ENCODE results near the gene USP10. TPM values are rescaled to one million over a fixed set of nuclear protein-coding genes. Genes with fewer than 3 reads are reported as not detected.

The USP10 gene
- total RNA-seq, 1 experiment from 2014 or later: 50.4 TPM

GRCh38 chr16:84795329-84796053 lies 95.7 kb downstream of the USP10 start:
- ChIA-PET POLR2A (ENCODE audit: unreplicated experiment) (no interaction called here), CTCF (no interaction called here)
- no peak for ATAC-seq
- Histone ChIP-seq H2AFZ (ENCODE audit: low read length) (no peak overlapping the region), H3K4me1 (ENCODE audit: insufficient read depth, low read length) (no peaks in the 10 kb centered on the region), H3F3A (ENCODE audit: low read length, unreplicated experiment) (no peaks in the 10 kb centered on the region), H3K4me2 (ENCODE audit: low read length) (no peak overlapping the region), H3K79me2 (ENCODE audit: low read length) (no peaks in the 10 kb centered on the region), H3K27me3 (ENCODE audit: low read length) (no peaks in the 10 kb centered on the region), H3K36me3 (ENCODE audit: low read depth, low read length) (no peaks in the 10 kb centered on the region), H3K4me3 (ENCODE audit: low read length) (no peak overlapping the region), H4K20me1 (ENCODE audit: low read length) (no peaks in the 10 kb centered on the region), H3K9me2 (replicated peaks; ENCODE audit: low read length) (no peaks in the 10 kb centered on the region), H3K9ac (ENCODE audit: low read length) (no peak overlapping the region), H3K9me3 (ENCODE audit: low read length) (no peaks in the 10 kb centered on the region), H3K27ac (ENCODE audit: low read length) (no peak overlapping the region)
- intact Hi-C loops (cut with micrococcal nuclease): no loop called here
- no TSS peak for BruUV-seq (replicated peaks)
- TF ChIP-seq CTCF (conservative IDR thresholded peaks at IDR 0.05; ENCODE audit: low read depth, low read length): no peak
- TF ChIP-seq EZH2phosphoT487 (IDR thresholded peaks at IDR 0.05; ENCODE audit: borderline replicate concordance, low read length): no peak
- TF ChIP-seq EZH2 (IDR thresholded peaks at IDR 0.05; ENCODE audit: low read length, unreplicated experiment): no peak
- DNase-seq: no peak

- H3K27me3 ChIP-seq (ENCODE audit: low read length): no peaks in the 10 kb centered on the region
- no peak overlapping the region for H3K27ac ChIP-seq (ENCODE audit: low read length)
- no peaks in the 10 kb centered on the region for H3F3A ChIP-seq (ENCODE audit: low read length, unreplicated experiment)
- H3K36me3 ChIP-seq (ENCODE audit: low read depth, low read length): no peaks in the 10 kb centered on the region
- no peak overlapping the region for H3K9ac ChIP-seq (ENCODE audit: low read length)
- no peak overlapping the region for H3K4me2 ChIP-seq (ENCODE audit: low read length)
- H3K9me2 ChIP-seq (replicated peaks; ENCODE audit: low read length): no peaks in the 10 kb centered on the region
- DNase-seq: no peak
- no peak overlapping the region for H2AFZ ChIP-seq (ENCODE audit: low read length)
- TF ChIP-seq EZH2phosphoT487 (IDR thresholded peaks at IDR 0.05; ENCODE audit: borderline replicate concordance, low read length): no peak
- H4K20me1 ChIP-seq (ENCODE audit: low read length): no peaks in the 10 kb centered on the region
- ChIA-PET CTCF (no interaction called here), POLR2A (ENCODE audit: unreplicated experiment) (no interaction called here)
- BruUV-seq (replicated peaks): no TSS peak
- no peaks in the 10 kb centered on the region for H3K4me1 ChIP-seq (ENCODE audit: insufficient read depth, low read length)
- no peak overlapping the region for H3K4me3 ChIP-seq (ENCODE audit: low read length)
- no peaks in the 10 kb centered on the region for H3K9me3 ChIP-seq (ENCODE audit: low read length)
- intact Hi-C loops (cut with micrococcal nuclease): no loop called here
- H3K79me2 ChIP-seq (ENCODE audit: low read length): no peaks in the 10 kb centered on the region
- no peak for ATAC-seq
Measured at GRCh38 chr16:84800158-84800978, 100.6 kb downstream of the USP10 start.

GRCh38 chr16:84803146-84803545 lies 103.3 kb downstream of the USP10 start:
- no peaks in the 10 kb centered on the region for H3K9me2 ChIP-seq (replicated peaks; ENCODE audit: low read length)
- no peak for ATAC-seq
- H3K9me3 ChIP-seq (ENCODE audit: low read length): no peaks in the 10 kb centered on the region
- no peaks in the 10 kb centered on the region for H4K20me1 ChIP-seq (ENCODE audit: low read length)
- no peaks in the 10 kb centered on the region for H3F3A ChIP-seq (ENCODE audit: low read length, unreplicated experiment)
- H3K4me3 ChIP-seq (ENCODE audit: low read length): no peak overlapping the region
- H3K4me2 ChIP-seq (ENCODE audit: low read length): no peak overlapping the region
- intact Hi-C loops (cut with micrococcal nuclease): no loop called here
- no peak overlapping the region for H3K9ac ChIP-seq (ENCODE audit: low read length)
- no peaks in the 10 kb centered on the region for H3K36me3 ChIP-seq (ENCODE audit: low read depth, low read length)
- CTCF ChIA-PET: no interaction called here
- H3K79me2 ChIP-seq (ENCODE audit: low read length): no peaks in the 10 kb centered on the region
- no TSS peak for BruUV-seq (replicated peaks)
- no peaks in the 10 kb centered on the region for H3K27me3 ChIP-seq (ENCODE audit: low read length)
- no peak overlapping the region for H2AFZ ChIP-seq (ENCODE audit: low read length)
- H3K4me1 ChIP-seq (ENCODE audit: insufficient read depth, low read length): peaks cover 13% of the 10 kb centered on the region
- H3K27ac ChIP-seq (ENCODE audit: low read length): no peak overlapping the region
- TF ChIP-seq EZH2 (IDR thresholded peaks at IDR 0.05; ENCODE audit: low read length, unreplicated experiment): no peak
- no peak for TF ChIP-seq CTCF (conservative IDR thresholded peaks at IDR 0.05; ENCODE audit: low read depth, low read length)
- no peak for TF ChIP-seq EZH2phosphoT487 (IDR thresholded peaks at IDR 0.05; ENCODE audit: borderline replicate concordance, low read length)
- no peak for DNase-seq
- POLR2A ChIA-PET (ENCODE audit: unreplicated experiment): no interaction called here

Data from PC-3 (cell line).